H1 (cell line): ENCODE data around the gene SLC6A6. TPM values are rescaled to one million over a fixed set of nuclear protein-coding genes. Genes with fewer than 3 reads are reported as not detected.

ENCODE experiments used
- CTCF ChIA-PET: fragments of 300-600 bp; sonication (Branson Sonifier 250); formaldehyde crosslinking; loops from one replicate; lab custom pipeline; 2021; ENCODE audit not compliant: partially characterized antibody; lab: Charles Lee
- POLR2A ChIA-PET: fragments of 300-600 bp; sonication (Branson Sonifier 250); formaldehyde crosslinking; loops from one replicate; lab custom pipeline; 2021; ENCODE audit warnings: inconsistent platforms; ENCODE audit not compliant: partially characterized antibody; lab: Charles Lee
- DNase-seq, 2 experiments: peaks; one replicate each; pipeline versions ENCODE4 v3.0.0 to v3.0.0-alpha.2; 2010 to 2022; ENCODE audit warnings: low spot score in 2 of 2, low read depth in 1 of 2, mixed read lengths in 1 of 2
- FAIRE-seq: peaks from 2 replicates; lab custom pipeline; 2011; peaks lifted over from hg19 to GRCh38; lab: Jason Lieb, UNC
- H2AFZ ChIP-seq: 2 replicates; pipeline ENCODE4 v1.8.1; 2012; ENCODE audit warnings: low read length, inconsistent platforms
- H2AK5ac ChIP-seq: 2 replicates; pipeline ENCODE4 v1.6.1; 2013; ENCODE audit warnings: low read depth, low read length
- H2BK120ac ChIP-seq: replicated peaks from 2 replicates; pipeline ENCODE3; 2013; ENCODE audit warnings: low read depth, low read length, inconsistent platforms
- H2BK12ac ChIP-seq: 2 replicates; pipeline ENCODE4 v1.6.1; 2013; ENCODE audit warnings: low read depth, low read length
- H2BK15ac ChIP-seq: 2 replicates; pipeline ENCODE4 v1.6.1; 2013; ENCODE audit warnings: low read length
- H2BK20ac ChIP-seq: 2 replicates; pipeline ENCODE4 v1.6.1; 2013; ENCODE audit warnings: low read length
- H2BK5ac ChIP-seq: 2 replicates; pipeline ENCODE4 v1.6.1; 2013; ENCODE audit warnings: low read depth, low read length
- H3K14ac ChIP-seq: 2 replicates; pipeline ENCODE4 v1.6.1; 2013; ENCODE audit warnings: inconsistent platforms; ENCODE audit not compliant: insufficient read length
- H3K18ac ChIP-seq: 2 replicates; pipeline ENCODE4 v1.6.1; 2013; ENCODE audit warnings: low read length; ENCODE audit errors: extremely low read depth
- H3K23ac ChIP-seq: 2 replicates; pipeline ENCODE4 v1.6.1; 2013; ENCODE audit warnings: inconsistent platforms; ENCODE audit not compliant: insufficient read length
- H3K23me2 ChIP-seq: 2 replicates; pipeline ENCODE4 v1.6.1; 2013; ENCODE audit warnings: low read depth, low read length
- H3K27ac ChIP-seq: 2 replicates; pipeline ENCODE4 v1.6.1; 2011; ENCODE audit warnings: low read depth, low read length, inconsistent platforms
- H3K27me3 ChIP-seq, 4 experiments: replicated peaks in 1 of 4; 1 replicate in 1 of 4; 2 replicates in 3 of 4; pipeline versions ENCODE4 v1.6.1 to v1.8.1; 2011 to 2013; ENCODE audit warnings: low read length in 3 of 4, mild to moderate bottlenecking in 3 of 4, inconsistent platforms in 2 of 4, mixed read lengths in 2 of 4, moderate library complexity in 1 of 4; ENCODE audit not compliant: control insufficient read depth in 3 of 4, insufficient read depth in 3 of 4; ENCODE audit errors: extremely low read depth in 1 of 4
- H3K36me3 ChIP-seq, 4 experiments: 2 replicates each; pipeline versions ENCODE4 v1.6.1 to v1.8.1; 2011 to 2013; ENCODE audit warnings: mild to moderate bottlenecking in 4 of 4, low read length in 3 of 4, moderate library complexity in 2 of 4, control low read depth in 1 of 4, inconsistent platforms in 1 of 4; ENCODE audit not compliant: insufficient read depth in 4 of 4, control insufficient read depth in 2 of 4
- H3K4ac ChIP-seq: replicated peaks from 2 replicates; pipeline ENCODE3; 2013; ENCODE audit warnings: low read length, low read depth, mixed read lengths, inconsistent platforms; ENCODE audit not compliant: insufficient read length
- H3K4me1 ChIP-seq, 4 experiments: replicated peaks in 1 of 4; 1 replicate in 1 of 4; 2 replicates in 3 of 4; pipeline versions ENCODE4 v1.6.1 to v1.8.1; 2011 to 2013; ENCODE audit warnings: low read length in 3 of 4, inconsistent platforms in 2 of 4, mixed read lengths in 1 of 4; ENCODE audit not compliant: insufficient read depth in 4 of 4, control insufficient read depth in 3 of 4
- H3K4me2 ChIP-seq, 2 experiments: 2 replicates each; pipeline versions ENCODE4 v1.6.1 to v1.8.1; 2011 to 2013; ENCODE audit warnings: low read depth in 2 of 2, low read length in 2 of 2, control low read depth in 1 of 2, inconsistent platforms in 1 of 2, mild to moderate bottlenecking in 1 of 2; ENCODE audit not compliant: insufficient read depth in 1 of 2
- H3K4me3 ChIP-seq, 4 experiments: fragments of 200-600, 300-600 bp in 1 of 4; sonication (generic), shearing (Covaris generic), sonication (Bioruptor Twin) in 1 of 4; 2 replicates each; pipeline versions ENCODE4 v1.5.1 to v1.8.1; 2011 to 2016; ENCODE audit warnings: low read length in 4 of 4, low read depth in 3 of 4, control low read depth in 2 of 4, inconsistent platforms in 2 of 4, mild to moderate bottlenecking in 2 of 4, mixed read lengths in 1 of 4, moderate library complexity in 1 of 4; ENCODE audit not compliant: insufficient read depth in 2 of 4; ENCODE audit errors: extremely low read depth in 1 of 4
- H3K56ac ChIP-seq: replicated peaks from 2 replicates; pipeline ENCODE3; 2013; ENCODE audit warnings: low read depth, mild to moderate bottlenecking, mixed read lengths, low read length, inconsistent platforms; ENCODE audit not compliant: insufficient read length
- H3K79me1 ChIP-seq: 2 replicates; pipeline ENCODE4 v1.6.1; 2013; ENCODE audit warnings: low read depth, low read length, control low read depth
- H3K79me2 ChIP-seq, 2 experiments: 2 replicates each; pipeline versions ENCODE4 v1.6.1 to v1.8.1; 2012 to 2013; ENCODE audit warnings: low read length in 2 of 2, mild to moderate bottlenecking in 2 of 2, inconsistent platforms in 1 of 2; ENCODE audit not compliant: insufficient read depth in 2 of 2, control insufficient read depth in 1 of 2
- H3K9ac ChIP-seq, 4 experiments: replicated peaks in 1 of 4; 1 replicate in 1 of 4; 2 replicates in 3 of 4; pipeline versions ENCODE4 v1.6.1 to v1.8.1; 2011 to 2013; ENCODE audit warnings: low read depth in 3 of 4, low read length in 3 of 4, control low read depth in 2 of 4, mild to moderate bottlenecking in 2 of 4, moderate library complexity in 2 of 4, inconsistent platforms in 1 of 4; ENCODE audit errors: extremely low read depth in 1 of 4
- H3K9me3 ChIP-seq, 2 experiments: 2 replicates each; pipeline versions ENCODE4 v1.6.1 to v1.8.1; 2012 to 2013; ENCODE audit warnings: mild to moderate bottlenecking in 2 of 2, moderate library complexity in 2 of 2, control low read depth in 1 of 2, inconsistent platforms in 1 of 2, low read depth in 1 of 2, low read length in 1 of 2, mixed read lengths in 1 of 2; ENCODE audit not compliant: insufficient read depth in 2 of 2
- H4K20me1 ChIP-seq, 2 experiments: replicated peaks in 1 of 2; 2 replicates each; pipeline versions ENCODE3 to v1.8.1; 2011 to 2013; ENCODE audit warnings: inconsistent platforms in 2 of 2, low read length in 2 of 2, mild to moderate bottlenecking in 1 of 2; ENCODE audit not compliant: insufficient read depth in 2 of 2, control insufficient read depth in 1 of 2
- H4K5ac ChIP-seq: 2 replicates; pipeline ENCODE4 v1.6.1; 2013; ENCODE audit warnings: low read length, low read depth, mixed read lengths, inconsistent platforms; ENCODE audit not compliant: insufficient read length
- H4K8ac ChIP-seq: 2 replicates; pipeline ENCODE4 v1.8.0; 2013; ENCODE audit warnings: mild to moderate bottlenecking, moderate library complexity, low read length, inconsistent platforms; ENCODE audit not compliant: insufficient read depth; ENCODE audit errors: extremely low read depth
- H4K91ac ChIP-seq: replicated peaks from 2 replicates; pipeline ENCODE3; 2013; ENCODE audit warnings: low read length, mixed read lengths, inconsistent platforms; ENCODE audit not compliant: insufficient read length
- BACH1 ChIP-seq: IDR thresholded peaks from 2 replicates; pipeline ENCODE4 v1.6.1; 2012; ENCODE audit warnings: low read length, improper control_type of control experiment
- CHD2 ChIP-seq: IDR thresholded peaks from 2 replicates; pipeline ENCODE4 v1.6.1; 2012; ENCODE audit warnings: low read length, improper control_type of control experiment
- CTBP2 ChIP-seq: IDR thresholded peaks from 2 replicates; pipeline ENCODE4 v1.7.0; 2011; ENCODE audit warnings: borderline replicate concordance, mild to moderate bottlenecking, moderate library complexity, mixed read lengths, low read length; ENCODE audit not compliant: insufficient read depth, insufficient read length
- EP300 ChIP-seq, 2 experiments: IDR thresholded peaks; 1 replicate in 1 of 2; 2 replicates in 1 of 2; pipeline ENCODE4 v1.6.1; 2011 to 2012; ENCODE audit warnings: low read depth in 2 of 2, low read length in 2 of 2, mild to moderate bottlenecking in 2 of 2, borderline replicate concordance in 1 of 2, inconsistent platforms in 1 of 2, moderate library complexity in 1 of 2
- FOSL1 ChIP-seq: IDR thresholded peaks from 2 replicates; pipeline ENCODE4 v1.6.1; 2011; ENCODE audit warnings: mild to moderate bottlenecking, low read depth, low read length, moderate library complexity; ENCODE audit not compliant: insufficient read depth
- JUN ChIP-seq: IDR thresholded peaks from 2 replicates; pipeline ENCODE4 v1.6.1; 2011; ENCODE audit warnings: low read depth, mild to moderate bottlenecking, improper control_type of control experiment, low read length
- NRF1 ChIP-seq: IDR thresholded peaks from 2 replicates; pipeline ENCODE4 v1.6.1; 2011; ENCODE audit warnings: mild to moderate bottlenecking, low read depth, low read length, improper control_type of control experiment
- POLR2A ChIP-seq, 2 experiments: IDR thresholded peaks; 1 replicate in 1 of 2; 2 replicates in 1 of 2; pipeline ENCODE4 v1.6.1; 2011; ENCODE audit warnings: low read depth in 2 of 2, low read length in 2 of 2, mild to moderate bottlenecking in 2 of 2; ENCODE audit errors: control extremely low read depth in 1 of 2
- RFX5 ChIP-seq: IDR thresholded peaks from 2 replicates; pipeline ENCODE4 v1.6.1; 2011; ENCODE audit warnings: low read depth, low read length, improper control_type of control experiment, borderline replicate concordance
- SP2 ChIP-seq: IDR thresholded peaks from 2 replicates; pipeline ENCODE4 v1.6.1; 2012; ENCODE audit warnings: mild to moderate bottlenecking, low read length, inconsistent platforms
- TAF7 ChIP-seq: optimal IDR thresholded peaks from 2 replicates; pipeline ENCODE3; 2011; ENCODE audit warnings: low read depth, mild to moderate bottlenecking, inconsistent platforms, low read length, moderate library complexity, borderline replicate concordance
- ZNF274 ChIP-seq: IDR thresholded peaks from 2 replicates; pipeline ENCODE4 v1.7.0; 2012; ENCODE audit warnings: low read length, borderline replicate concordance; ENCODE audit errors: extremely low read depth
- WGBS, 2 experiments: shearing (Covaris generic) in 1 of 2; methylation state at CpG; one replicate each; pipeline versions ENCODE4 v1.1.6 to v1.1.7; 2013 to 2015; ENCODE audit warnings: low lambda C conversion rate in 2 of 2, mixed read lengths in 2 of 2, inconsistent platforms in 1 of 2, low coverage in 1 of 2, missing lambda C conversion rate in 1 of 2; ENCODE audit not compliant: insufficient replicate concordance in 2 of 2, insufficient coverage in 1 of 2, insufficient read length in 1 of 2; ENCODE audit errors: extremely low coverage in 1 of 2, missing lambda C conversion rate in 1 of 2; 5-methylcytosine and 5-hydroxymethylcytosine counted together
- polyA plus RNA-seq, 7 experiments: library from polyadenylated mRNA; depleted of rRNA in 3 of 7; stranded (reverse) in 5 of 7; unstranded in 2 of 7; fragments of >200 nt in 5 of 7; fragments of 200-250 nt in 2 of 7; gene quantifications; 1 replicate in 5 of 7; 2 replicates in 1 of 7; 4 replicates in 1 of 7; pipeline versions ENCODE4 v1.2.1 to v1.2.3, GENCODE V29; 2011 to 2013; ENCODE audit warnings: missing spikeins in 2 of 7, mixed read lengths in 2 of 7
- total RNA-seq: library from RNA; stranded (reverse); fragmentation: NEBNext Ultra II Directional; extraction: Animal tissue kit (Norgen Biotek cat#: 25700); gene quantifications from 2 replicates; pipeline ENCODE4 v1.2.1, GENCODE V29; 2021
- TF ChIP-seq, protein P1 (sequence below): IDR thresholded peaks from 2 replicates; pipeline ENCODE4 v1.6.1; 2012; ENCODE audit warnings: low read length, inconsistent platforms

SLC6A6 gene
- total and polyA plus RNA-seq, 2 of the 8 experiments (the other 6 are each of a cell fraction or from before 2014, with no cell fraction given), result 66.2 to 144 TPM

DNA sequence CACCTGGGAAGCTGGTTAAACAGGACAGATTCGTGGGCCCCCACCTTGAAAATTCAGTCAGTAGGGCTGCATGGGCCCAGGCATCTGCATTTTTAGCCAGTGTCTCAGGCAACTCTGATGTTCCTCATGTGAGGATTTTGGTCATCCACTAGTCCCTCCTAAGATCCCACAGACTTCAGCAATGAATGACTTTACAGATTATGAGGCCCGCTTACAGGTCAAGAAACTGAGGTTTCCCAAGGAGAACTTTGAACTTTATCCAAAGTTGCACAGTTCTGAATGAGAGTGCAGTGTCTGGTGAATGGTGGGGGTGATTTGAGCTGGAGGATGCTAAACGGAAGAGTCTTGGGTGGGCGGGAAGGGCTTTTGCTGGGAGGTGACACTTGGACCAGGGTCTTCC, 27.2 kb downstream of the SLC6A6 start:
- H4K91ac ChIP-seq, result no peak overlapping the region
- no peak overlapping the region for H3K4ac ChIP-seq
- peaks cover 26% of the 10 kb centered on the region for H3K79me1 ChIP-seq
- H3K79me2 ChIP-seq, result peaks cover 3 to 80% of the 10 kb centered on the region in 2 experiments
- no peak overlapping the region for H2AFZ ChIP-seq
- H3K23ac ChIP-seq, result no peak overlapping the region
- H2BK20ac ChIP-seq, result no peak overlapping the region
- H4K5ac ChIP-seq, result no peak overlapping the region
- DNase-seq (no peak), FAIRE-seq (no peak)
- H3K4me2 ChIP-seq, result no peak overlapping the region
- no peak overlapping the region for H2BK120ac ChIP-seq
- no peak overlapping the region; the same call in 1 of the 2 replicates for H2BK5ac ChIP-seq
- peaks cover 19 to 57% of the 10 kb centered on the region in 2 experiments for H4K20me1 ChIP-seq
- no peaks in the 10 kb centered on the region for H3K27me3 ChIP-seq
- POLR2A ChIA-PET, result interaction anchor here (1.3 kb wide), 1 partner anchor 8 kb away, joined by 3 read pairs; no protein-coding TSS in a partner anchor
- no peak overlapping the region for H3K4me3 ChIP-seq
- no peak overlapping the region for H3K9ac ChIP-seq
- 93% methylated on average over 4 of the region's 4 CpGs; no CpG with 5 or more reads in 1 of the 2 experiments for WGBS, 2 experiments
- no peak overlapping the region for H2BK15ac ChIP-seq
- no peak overlapping the region for H4K8ac ChIP-seq
- H3K18ac ChIP-seq, result no peak overlapping the region
- no peaks in the 10 kb centered on the region for H3K9me3 ChIP-seq
- no peaks in the 10 kb centered on the region for H3K23me2 ChIP-seq
- no peak overlapping the region for H2BK12ac ChIP-seq
- H2AK5ac ChIP-seq, result no peak overlapping the region
- no peak overlapping the region for H3K14ac ChIP-seq
- CTCF ChIA-PET, result interaction anchor here (0.6 to 4.1 kb wide), 11 partner anchors 14 to 167 kb away, joined by 3 to 16 read pairs (median 7); no protein-coding TSS in a partner anchor
- H3K4me1 ChIP-seq, result peaks cover 8 to 31% (median 16%) of the 10 kb centered on the region in 4 experiments
- no peak overlapping the region for H3K56ac ChIP-seq
- H3K36me3 ChIP-seq, result no peaks in the 10 kb centered on the region
- H3K27ac ChIP-seq, result no peak overlapping the region
- TF ChIP-seq EP300 (IDR thresholded peaks at IDR 0.05; ENCODE audit: borderline replicate concordance in 1 of 2, low read depth in 2 of 2, low read length in 2 of 2) (no peak), TAF7 (no peak), CHD2 (no peak), RFX5 (no peak), NRF1 (no peak), CTBP2 (no peak), JUN (no peak), ZNF274 (no peak), SP2 (no peak), POLR2A (IDR thresholded peaks at IDR 0.05; ENCODE audit: control extremely low read depth in 1 of 2, low read depth in 2 of 2, low read length in 2 of 2) (no peak), FOSL1 (no peak), BACH1 (no peak)
- TF ChIP-seq, protein P1, sequence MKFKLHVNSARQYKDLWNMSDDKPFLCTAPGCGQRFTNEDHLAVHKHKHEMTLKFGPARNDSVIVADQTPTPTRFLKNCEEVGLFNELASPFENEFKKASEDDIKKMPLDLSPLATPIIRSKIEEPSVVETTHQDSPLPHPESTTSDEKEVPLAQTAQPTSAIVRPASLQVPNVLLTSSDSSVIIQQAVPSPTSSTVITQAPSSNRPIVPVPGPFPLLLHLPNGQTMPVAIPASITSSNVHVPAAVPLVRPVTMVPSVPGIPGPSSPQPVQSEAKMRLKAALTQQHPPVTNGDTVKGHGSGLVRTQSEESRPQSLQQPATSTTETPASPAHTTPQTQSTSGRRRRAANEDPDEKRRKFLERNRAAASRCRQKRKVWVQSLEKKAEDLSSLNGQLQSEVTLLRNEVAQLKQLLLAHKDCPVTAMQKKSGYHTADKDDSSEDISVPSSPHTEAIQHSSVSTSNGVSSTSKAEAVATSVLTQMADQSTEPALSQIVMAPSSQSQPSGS, result no peak
